Endothelial cell (in vitro differentiated cells): ENCODE data around the gene XYLT1. TPM values are rescaled to one million over a fixed set of nuclear protein-coding genes. Genes with fewer than 3 reads are reported as not detected.

Experiments used
- DNase-seq: peaks from one replicate; pipeline ENCODE4 v3.0.0; 2021; ENCODE audit warnings: low spot score
- H3K27ac Mint-ChIP-seq: one replicate; pipeline ENCODE4 v1.8.0; 2021; ENCODE audit warnings: mixed read lengths, inconsistent platforms; ENCODE audit not compliant: unreplicated experiment
- H3K27me3 Mint-ChIP-seq: one replicate; pipeline ENCODE4 v1.8.0; 2021; ENCODE audit warnings: mild to moderate bottlenecking, moderate library complexity, mixed read lengths, inconsistent platforms; ENCODE audit not compliant: unreplicated experiment
- H3K36me3 Mint-ChIP-seq: one replicate; pipeline ENCODE4 v1.8.0; 2021; ENCODE audit warnings: mild to moderate bottlenecking, low read depth, mixed read lengths, inconsistent platforms; ENCODE audit not compliant: unreplicated experiment
- H3K4me1 Mint-ChIP-seq: one replicate; pipeline ENCODE4 v1.8.0; 2021; ENCODE audit warnings: mild to moderate bottlenecking, mixed read lengths, inconsistent platforms; ENCODE audit not compliant: unreplicated experiment
- H3K4me3 Mint-ChIP-seq: one replicate; pipeline ENCODE4 v1.8.0; 2021; ENCODE audit warnings: mild to moderate bottlenecking, mixed read lengths, inconsistent platforms; ENCODE audit not compliant: unreplicated experiment
- H3K9me3 Mint-ChIP-seq: one replicate; pipeline ENCODE4 v1.8.0; 2021; ENCODE audit warnings: mixed read lengths, inconsistent platforms; ENCODE audit not compliant: unreplicated experiment
- total RNA-seq: library from RNA; stranded (reverse); fragmentation: NEBNext Ultra II Directional; extraction: Animal tissue kit (Norgen Biotek cat#: 25700); gene quantifications from one replicate; pipeline ENCODE4 v1.2.1, GENCODE V29; 2021; ENCODE audit not compliant: unreplicated experiment
- TF ChIP-seq, protein P1 (sequence below): fragments of 200-600 bp; sonication (generic); IDR thresholded peaks from one replicate; pipeline ENCODE4 v1.5.0; 2021; ENCODE audit warnings: antibody characterized with exemption; ENCODE audit not compliant: unreplicated experiment

XYLT1 gene
- total RNA-seq, 1 donor from 2014 or later: 11.1 TPM

DNA sequence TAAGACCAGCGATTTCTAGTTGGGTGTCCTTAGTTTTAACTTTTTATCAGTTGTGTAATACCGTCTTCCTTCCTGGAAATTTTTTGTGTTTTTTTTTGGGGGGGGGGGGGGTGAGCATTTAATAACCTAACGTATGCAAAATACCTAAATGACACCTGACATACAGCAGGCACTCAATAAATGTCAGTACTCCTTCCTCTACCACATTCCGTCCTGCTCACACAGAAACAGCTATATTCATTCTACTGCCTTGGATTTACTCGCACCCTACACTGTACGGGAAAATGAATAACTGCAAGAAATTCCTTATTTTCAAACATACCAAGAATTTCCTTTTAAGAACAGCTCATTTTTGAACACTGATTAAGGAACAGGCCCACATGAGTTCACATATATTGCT lies 5.3 kb downstream of the XYLT1 start:
- H3K4me1 Mint-ChIP-seq: peaks cover 27% of the 10 kb centered on the region
- H3K36me3 Mint-ChIP-seq: peaks cover 5% of the 10 kb centered on the region
- no peak for DNase-seq
- H3K9me3 Mint-ChIP-seq: no peaks in the 10 kb centered on the region
- no peak overlapping the region for H3K4me3 Mint-ChIP-seq
- H3K27me3 Mint-ChIP-seq: peaks cover 14% of the 10 kb centered on the region
- TF ChIP-seq, protein P1, sequence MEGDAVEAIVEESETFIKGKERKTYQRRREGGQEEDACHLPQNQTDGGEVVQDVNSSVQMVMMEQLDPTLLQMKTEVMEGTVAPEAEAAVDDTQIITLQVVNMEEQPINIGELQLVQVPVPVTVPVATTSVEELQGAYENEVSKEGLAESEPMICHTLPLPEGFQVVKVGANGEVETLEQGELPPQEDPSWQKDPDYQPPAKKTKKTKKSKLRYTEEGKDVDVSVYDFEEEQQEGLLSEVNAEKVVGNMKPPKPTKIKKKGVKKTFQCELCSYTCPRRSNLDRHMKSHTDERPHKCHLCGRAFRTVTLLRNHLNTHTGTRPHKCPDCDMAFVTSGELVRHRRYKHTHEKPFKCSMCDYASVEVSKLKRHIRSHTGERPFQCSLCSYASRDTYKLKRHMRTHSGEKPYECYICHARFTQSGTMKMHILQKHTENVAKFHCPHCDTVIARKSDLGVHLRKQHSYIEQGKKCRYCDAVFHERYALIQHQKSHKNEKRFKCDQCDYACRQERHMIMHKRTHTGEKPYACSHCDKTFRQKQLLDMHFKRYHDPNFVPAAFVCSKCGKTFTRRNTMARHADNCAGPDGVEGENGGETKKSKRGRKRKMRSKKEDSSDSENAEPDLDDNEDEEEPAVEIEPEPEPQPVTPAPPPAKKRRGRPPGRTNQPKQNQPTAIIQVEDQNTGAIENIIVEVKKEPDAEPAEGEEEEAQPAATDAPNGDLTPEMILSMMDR: no peak
- H3K27ac Mint-ChIP-seq: no peak overlapping the region

DNA sequence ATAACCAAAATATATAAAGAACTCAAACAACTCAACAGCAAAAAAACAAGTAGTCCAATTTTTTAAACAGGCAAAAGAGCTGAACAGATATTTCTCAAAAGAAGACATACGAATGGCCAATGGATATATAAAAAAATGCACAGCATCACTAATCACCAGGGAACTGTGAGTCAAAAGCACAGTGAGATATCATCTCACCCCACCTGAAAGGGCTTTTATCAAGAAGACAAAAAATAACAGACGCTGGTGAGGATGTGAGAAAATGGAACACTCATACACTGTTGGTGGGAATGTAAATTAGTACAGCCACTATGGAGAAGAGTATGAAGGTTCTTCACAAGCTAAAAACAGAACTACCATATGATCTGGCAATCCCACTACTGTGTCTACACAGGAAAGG lies 7.4 kb downstream of the XYLT1 start:
- H3K4me1 Mint-ChIP-seq: peaks cover 17% of the 10 kb centered on the region
- TF ChIP-seq, protein P1: no peak
- no peak overlapping the region for H3K27ac Mint-ChIP-seq
- H3K9me3 Mint-ChIP-seq: no peaks in the 10 kb centered on the region
- no peak overlapping the region for H3K4me3 Mint-ChIP-seq
- no peak for DNase-seq
- no peaks in the 10 kb centered on the region for H3K36me3 Mint-ChIP-seq
- peaks cover 3% of the 10 kb centered on the region for H3K27me3 Mint-ChIP-seq

DNA sequence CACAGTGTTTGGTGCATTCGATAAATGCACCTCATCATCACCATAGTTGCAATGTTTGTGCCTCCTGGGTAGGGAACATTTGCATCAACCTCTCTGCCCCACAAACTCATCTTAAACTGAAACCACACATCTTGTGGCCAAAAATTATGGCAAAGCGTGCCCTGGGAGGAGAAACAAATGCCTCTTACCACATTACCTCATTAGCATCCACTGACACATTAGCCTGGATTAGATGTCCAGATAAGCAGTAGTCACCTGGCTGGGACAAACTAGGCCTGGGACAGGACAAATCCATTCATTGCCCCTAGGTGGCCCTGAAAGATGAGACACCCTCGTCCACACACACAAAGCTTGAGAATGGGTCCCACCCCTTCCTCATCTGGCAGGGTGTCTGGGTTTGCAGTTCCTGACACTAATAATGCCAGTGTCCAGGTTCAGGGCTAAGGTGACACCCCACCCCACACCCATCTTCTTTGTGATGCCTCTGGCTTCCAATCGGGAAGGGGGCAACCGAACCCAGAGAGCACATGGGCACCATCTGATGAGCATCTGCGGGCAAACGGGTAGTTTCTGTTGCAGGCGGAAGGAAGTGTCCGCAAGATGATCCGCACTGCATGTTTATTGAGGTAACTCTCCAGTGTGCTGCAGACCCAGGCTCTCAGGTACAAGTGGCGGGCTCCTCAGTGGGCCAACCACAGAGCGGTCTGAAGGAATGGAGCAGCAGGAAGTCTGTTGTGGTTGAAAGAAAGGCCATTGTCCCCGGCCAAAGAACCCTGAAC lies 8.6 kb downstream of the XYLT1 start:
- Mint-ChIP-seq H3K36me3 (no peaks in the 10 kb centered on the region), H3K4me1 (peaks cover 8% of the 10 kb centered on the region), H3K4me3 (no peak overlapping the region), H3K27ac (no peak overlapping the region), H3K9me3 (no peaks in the 10 kb centered on the region), H3K27me3 (peaks cover 1% of the 10 kb centered on the region)
- TF ChIP-seq, protein P1: no peak
- no peak for DNase-seq

DNA sequence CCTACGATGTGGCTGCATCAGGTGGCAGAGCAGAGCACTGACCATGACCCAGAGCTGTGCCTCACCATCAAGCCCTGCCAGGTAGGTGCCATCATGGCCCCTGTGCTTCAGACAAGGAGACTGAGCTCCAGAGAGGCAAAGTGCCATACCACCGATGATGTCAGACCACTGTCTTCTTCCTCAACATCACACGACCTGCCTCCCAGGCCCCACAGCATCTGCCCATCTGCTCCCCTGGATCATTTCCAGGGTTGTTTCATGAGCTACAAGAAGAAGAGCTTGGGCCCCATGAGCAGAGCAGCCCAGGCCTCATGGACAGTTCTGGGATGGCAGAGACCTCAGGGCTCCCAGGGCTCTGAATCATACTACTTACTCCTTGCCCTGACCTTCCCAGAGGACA lies 9.9 kb downstream of the XYLT1 start:
- Mint-ChIP-seq H3K27ac (no peak overlapping the region), H3K4me3 (no peak overlapping the region), H3K4me1 (peaks cover 8% of the 10 kb centered on the region), H3K27me3 (peaks cover 1% of the 10 kb centered on the region), H3K9me3 (no peaks in the 10 kb centered on the region), H3K36me3 (no peaks in the 10 kb centered on the region)
- DNase-seq: no peak
- TF ChIP-seq, protein P1: no peak

DNA sequence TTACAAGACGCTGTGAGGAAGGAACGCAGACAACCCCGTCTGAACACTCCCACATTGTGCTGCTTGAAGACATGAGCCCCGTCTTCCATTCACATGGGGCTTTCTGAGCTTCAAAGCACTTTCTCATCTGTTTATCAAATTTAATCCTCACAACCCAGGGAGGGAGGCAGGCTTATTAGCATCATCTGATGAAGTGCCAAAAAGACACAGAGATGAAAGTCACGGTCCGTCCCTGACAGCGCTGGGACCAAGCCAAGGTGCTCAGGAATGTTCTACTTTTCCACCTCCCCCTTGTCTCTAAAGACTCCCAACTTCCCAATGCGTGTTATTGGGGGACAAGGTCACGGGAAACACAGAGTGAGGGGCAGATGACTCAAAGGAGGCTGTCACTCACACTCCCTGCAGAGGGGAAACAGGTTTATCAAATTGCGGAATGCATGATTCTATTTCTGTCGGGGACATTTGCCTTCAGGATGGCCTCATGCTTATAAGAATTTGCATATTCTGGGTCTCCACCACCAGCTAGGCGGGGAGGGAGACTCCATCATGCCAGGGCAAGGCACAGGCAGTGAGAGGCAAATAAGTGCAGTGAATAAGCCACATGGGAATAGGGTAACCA lies 10.7 kb downstream of the XYLT1 start:
- Mint-ChIP-seq H3K27ac (no peak overlapping the region), H3K4me3 (no peak overlapping the region), H3K36me3 (no peaks in the 10 kb centered on the region), H3K27me3 (peaks cover 1% of the 10 kb centered on the region), H3K9me3 (no peaks in the 10 kb centered on the region), H3K4me1 (peaks cover 6% of the 10 kb centered on the region)
- DNase-seq: no peak
- TF ChIP-seq, protein P1: no peak
